ENCODE results near the gene IL4R.

The IL4R gene

GRCh38 chr16:27315333-27316037 lies 1.7 kb downstream of the IL4R start:
- peak; percentile 36 to 62 for DNase-seq (ENCODE audit: low read depth in 2 of 2)

GRCh38 chr16:27316038-27316680 lies 2.4 kb downstream of the IL4R start:
- DNase-seq (ENCODE audit: low read depth in 2 of 2), result no peak

DNA sequence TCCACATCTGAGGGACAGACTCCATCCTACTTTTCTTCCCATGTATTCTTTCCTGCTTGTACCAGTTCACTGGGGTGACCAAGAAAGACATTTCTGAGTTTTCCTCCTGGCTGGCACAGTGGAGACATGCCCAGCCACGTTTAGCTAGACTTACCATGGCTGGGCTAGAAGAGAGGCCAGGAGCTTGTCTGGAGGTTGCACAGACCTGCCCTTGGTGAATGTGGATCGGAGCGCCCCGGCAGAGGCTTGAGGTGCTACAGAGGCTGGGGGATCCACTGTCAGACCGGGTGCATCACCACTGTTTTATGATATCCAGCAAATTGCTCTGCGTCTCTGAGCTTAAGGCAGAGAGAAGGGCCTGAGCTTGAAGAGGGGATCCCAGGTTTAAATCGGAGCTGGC lies 3.5 kb downstream of the IL4R start:
- DNase-seq (ENCODE audit: low read depth in 2 of 2), result no peak

- DNase-seq (ENCODE audit: low read depth in 2 of 2), result peak; percentile 45 to 51
Measured at GRCh38 chr16:27317738-27318391, 4.1 kb downstream of the IL4R start.

DNA sequence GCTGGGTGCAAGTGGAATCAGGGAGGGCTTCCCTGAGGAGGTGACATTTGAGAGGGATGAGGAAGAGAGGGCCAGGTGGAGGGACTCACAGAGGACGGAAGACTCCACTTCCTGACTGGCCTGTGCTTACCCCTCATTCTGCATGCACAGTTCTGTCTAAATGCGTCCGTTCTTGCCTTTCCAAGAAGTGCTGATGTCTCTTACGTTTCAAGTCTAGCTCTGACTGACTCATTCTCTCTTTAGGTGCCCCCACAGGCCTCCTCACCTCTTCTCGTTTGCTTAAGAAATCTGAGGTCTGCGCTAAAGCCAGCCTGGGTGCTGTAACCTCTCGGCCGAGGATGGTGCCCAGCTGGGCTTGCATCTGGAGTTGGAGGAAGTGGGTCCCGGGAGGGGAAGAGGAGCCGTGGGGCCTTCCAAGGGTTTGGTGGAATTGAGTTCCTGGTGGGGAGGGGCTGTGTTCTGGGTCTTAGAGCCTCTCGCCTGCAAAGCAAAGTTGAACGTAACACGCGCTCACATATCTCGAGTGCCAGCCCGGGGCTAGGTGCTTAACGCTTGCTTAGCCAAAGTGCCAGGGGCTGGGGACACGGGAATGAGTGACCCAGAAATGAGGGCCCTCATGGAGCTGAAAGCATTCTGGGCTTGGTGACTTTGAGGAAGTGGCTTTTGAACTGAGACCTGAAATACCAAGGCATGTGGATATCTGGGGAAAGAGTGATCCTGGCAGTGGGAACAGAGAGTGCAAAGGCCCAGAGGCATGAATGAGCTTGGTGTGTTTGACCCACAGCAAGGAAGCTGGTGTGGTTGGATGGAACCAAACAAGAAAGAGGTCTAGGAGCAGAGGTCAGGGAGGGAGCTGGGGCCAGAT lies 4.8 kb downstream of the IL4R start:
- DNase-seq (ENCODE audit: low read depth in 2 of 2), result peak; percentile 49 to 52

GRCh38 chr16:27319257-27319965 lies 5.6 kb downstream of the IL4R start:
- DNase-seq (ENCODE audit: low read depth in 2 of 2), result no peak

DNA sequence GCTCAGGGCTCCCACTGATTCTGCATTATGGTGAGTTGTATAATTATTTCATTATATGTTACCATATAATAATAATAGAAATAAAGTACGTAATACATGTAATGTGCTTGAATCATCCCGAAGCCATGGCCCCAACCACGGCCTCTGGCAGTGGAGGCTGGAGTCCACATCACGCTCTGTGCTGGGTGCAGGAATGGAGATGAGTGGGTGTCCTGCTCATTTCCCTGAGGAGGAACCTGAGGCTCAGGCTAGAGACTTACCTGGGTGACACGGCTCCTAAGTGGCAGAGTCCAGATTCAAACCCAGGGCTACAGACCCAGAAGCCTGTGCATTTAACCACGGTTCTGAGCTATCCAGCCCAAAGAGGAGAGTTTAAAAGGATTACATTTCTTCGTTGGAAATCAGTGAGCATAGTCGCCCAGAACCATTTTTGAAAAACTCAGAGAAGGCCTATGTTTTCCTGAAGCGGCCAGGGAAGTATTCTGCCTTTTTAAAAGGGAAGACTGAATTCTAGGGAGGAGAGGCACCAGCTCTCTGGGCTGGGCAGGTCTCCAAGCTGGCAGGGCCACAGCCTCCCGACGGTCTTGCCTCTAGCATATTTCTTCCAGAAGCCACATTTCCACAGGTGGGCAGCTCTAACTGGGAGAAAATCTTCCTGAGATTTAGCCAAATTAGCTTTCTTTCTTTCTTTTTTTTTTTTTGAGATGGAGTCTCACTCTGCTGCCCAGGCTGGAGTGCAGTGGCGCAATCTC lies 6.7 kb downstream of the IL4R start:
- DNase-seq (ENCODE audit: low read depth in 2 of 2), result no peak

DNA sequence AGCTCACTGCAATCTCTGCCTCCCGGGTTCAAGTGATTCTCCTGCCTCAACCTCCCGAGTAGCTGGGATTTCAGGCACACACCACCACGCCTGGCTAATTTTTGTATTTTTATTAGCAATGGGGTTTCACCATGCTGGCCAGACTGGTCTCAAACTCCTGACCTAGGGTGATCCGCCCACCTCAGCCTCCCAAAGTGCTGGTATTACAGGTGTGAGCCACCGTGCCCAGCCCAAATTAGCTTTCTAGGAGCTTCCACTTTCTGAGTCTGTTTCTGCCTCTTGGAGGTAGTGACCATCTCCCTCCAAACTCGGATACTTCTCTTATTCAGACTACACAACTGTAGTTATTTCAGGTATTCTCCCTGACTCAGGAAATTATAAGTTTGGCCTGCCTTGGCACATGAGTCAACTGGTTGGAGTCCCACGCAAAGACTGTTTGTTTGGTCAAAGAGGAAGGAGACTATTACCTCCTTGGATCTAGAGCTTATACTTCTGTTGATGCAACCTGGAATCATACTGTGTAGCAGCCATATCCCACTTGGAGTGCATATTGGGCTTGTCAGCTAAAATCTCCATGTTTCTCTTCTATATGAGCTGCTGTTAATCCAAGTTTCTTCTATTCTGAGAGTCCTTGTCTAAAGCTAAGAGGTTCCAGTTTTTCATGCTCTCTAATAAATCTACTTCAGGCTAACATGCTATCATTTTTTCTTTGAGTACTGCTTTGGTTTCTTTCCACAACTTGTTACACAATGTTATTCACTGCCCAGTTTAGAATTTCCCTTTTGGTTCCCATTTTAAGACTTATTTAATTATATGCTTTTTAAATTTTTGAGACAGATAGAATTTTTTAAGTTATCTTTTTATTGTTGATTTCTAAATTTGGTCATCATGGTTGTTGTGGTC lies 7.5 kb downstream of the IL4R start:
- DNase-seq (ENCODE audit: low read depth in 2 of 2), result no peak

GRCh38 chr16:27322858-27323780 lies 9.3 kb downstream of the IL4R start:
- DNase-seq (ENCODE audit: low read depth in 2 of 2), result no peak

GRCh38 chr16:27323781-27324561 lies 10.2 kb downstream of the IL4R start:
- no peak for DNase-seq (ENCODE audit: low read depth in 2 of 2)

DNA sequence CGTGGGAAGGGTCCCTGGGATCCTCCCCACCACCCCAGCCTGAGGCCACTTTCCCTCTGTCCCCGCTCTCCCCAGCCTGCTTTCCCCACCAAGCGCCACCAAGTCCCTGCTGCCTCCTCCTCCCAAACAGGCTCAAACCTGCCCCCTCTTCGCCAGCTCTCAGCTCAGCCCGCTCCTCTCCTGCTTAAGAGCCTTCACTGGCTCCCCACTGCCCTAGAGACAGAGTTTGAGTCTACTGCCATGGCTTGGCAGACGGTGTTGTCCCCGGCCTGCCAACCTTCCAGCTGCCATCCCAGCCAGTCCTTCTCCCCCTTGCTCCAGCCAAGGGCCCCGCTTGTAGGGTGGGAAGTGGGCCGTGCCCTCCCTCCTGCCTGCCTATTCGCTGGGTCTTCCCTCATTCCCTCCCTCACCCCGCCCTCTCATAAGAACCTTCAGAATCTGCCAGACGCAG lies 11.1 kb downstream of the IL4R start:
- no peak for DNase-seq (ENCODE audit: low read depth in 2 of 2)

DNA sequence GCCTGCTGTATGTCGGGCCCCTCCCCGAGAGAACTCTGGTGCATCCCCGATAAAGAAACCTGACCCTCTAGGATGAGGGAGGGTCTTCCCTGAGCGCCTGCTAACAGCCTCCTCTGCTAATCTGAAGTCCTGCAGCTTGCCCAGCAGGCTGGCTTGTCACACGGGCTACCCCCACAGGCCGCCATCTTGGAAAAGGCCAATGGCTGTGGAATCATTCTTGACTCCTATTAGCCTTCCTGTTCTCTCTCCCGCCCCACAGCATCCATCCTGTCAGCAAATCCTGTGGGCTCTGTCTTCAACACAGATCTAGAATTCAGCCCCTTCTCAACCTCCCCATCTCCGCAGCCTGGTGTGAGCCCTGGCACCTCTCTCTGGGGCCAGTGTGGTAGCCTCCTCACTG lies 12.0 kb downstream of the IL4R start:
- DNase-seq (ENCODE audit: low read depth in 2 of 2), result no peak

- DNase-seq (ENCODE audit: low read depth in 2 of 2), result no peak
Measured at GRCh38 chr16:27326251-27326650, 12.5 kb downstream of the IL4R start.

DNA sequence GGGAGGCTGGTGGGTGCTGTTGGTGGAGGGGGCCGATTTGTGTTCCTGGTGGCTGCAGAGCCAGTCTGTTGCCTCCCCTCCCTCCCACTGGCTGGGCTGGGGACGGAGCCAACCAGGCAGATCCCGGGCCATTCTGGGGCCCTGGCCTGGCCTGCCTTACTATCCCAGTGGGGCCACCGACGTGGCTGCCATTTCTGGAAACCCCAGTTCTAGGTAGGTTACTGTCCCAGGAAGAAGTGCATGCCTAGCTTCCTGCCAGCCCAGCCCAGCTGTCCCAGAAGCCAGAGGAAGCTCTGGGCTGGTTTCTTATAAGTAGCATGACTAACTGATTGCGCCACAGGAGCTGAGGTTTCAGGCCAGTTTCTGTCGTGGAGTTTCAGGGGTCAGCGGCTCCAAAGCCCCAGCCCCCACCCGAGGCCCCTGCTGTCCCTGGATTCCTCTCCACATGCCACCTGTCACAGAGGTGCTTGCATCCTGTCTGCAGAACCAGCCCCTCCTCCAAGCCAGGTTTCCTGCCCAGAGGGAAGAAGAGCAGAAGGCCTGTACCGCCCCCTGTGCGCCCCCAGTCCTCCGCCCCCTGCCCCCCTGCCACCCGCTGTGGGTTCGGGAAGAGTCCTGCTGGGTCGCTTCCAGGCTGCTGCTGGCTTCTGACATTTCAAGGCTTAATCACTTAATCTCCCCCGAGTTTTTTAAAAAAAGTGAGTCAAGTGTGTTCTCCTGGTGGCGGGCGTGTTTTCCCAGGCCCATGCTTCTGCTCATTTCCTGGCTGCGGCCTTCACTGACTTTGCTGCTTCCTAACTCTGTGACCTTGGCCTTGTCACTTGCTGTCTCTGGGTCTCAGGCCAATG lies 13.2 kb downstream of the IL4R start:
- peak; percentile 34 to 43 for DNase-seq (ENCODE audit: low read depth in 2 of 2)

DNA sequence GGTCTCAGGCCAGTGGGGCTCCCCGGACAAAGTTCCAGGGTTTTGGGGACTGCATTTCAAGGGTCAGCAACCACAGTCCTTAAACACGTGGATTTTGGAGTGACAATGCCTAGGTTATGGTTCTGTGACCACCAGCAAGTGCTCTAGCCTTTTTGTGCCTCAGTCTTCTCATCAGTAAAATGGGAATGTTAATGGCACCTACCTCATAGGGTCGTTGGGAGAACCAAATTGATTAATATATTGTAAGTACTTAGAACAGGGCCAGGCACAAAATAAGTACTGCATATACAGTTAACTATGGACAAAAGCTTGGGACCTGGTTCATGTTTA lies 13.8 kb downstream of the IL4R start:
- DNase-seq (ENCODE audit: low read depth in 2 of 2), result no peak

DNA sequence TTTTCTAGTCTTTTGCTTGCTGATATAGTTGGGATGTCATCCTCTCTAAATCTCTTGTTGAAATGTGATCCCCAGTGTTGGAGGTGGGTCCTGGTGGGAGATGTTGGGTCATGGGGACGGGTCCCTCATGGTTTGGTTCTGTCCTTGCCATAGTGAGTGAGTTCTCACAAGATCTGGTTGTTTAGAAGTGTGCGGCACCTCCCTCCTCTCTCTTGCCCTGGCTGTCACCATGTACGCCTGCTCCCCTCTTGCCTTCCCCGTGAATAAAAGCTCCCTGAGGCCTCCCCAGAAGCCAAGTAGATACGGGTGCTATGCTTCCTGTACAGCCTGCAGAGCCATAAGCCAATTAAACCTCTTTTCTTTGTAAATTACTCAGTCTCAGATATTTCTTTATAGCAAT lies 15.2 kb downstream of the IL4R start:
- DNase-seq (ENCODE audit: low read depth in 2 of 2), result no peak
